HG03520 (cell line): ENCODE results near the gene PFDN4.

ENCODE experiments used
- ATAC-seq: cut with Tn5 transposase; IDR thresholded peaks from one replicate; pipeline ENCODE4 v1.9.1; 2021; ENCODE audit warnings: mild to moderate bottlenecking, moderate library complexity; ENCODE audit not compliant: unreplicated experiment

PFDN4 gene

DNA sequence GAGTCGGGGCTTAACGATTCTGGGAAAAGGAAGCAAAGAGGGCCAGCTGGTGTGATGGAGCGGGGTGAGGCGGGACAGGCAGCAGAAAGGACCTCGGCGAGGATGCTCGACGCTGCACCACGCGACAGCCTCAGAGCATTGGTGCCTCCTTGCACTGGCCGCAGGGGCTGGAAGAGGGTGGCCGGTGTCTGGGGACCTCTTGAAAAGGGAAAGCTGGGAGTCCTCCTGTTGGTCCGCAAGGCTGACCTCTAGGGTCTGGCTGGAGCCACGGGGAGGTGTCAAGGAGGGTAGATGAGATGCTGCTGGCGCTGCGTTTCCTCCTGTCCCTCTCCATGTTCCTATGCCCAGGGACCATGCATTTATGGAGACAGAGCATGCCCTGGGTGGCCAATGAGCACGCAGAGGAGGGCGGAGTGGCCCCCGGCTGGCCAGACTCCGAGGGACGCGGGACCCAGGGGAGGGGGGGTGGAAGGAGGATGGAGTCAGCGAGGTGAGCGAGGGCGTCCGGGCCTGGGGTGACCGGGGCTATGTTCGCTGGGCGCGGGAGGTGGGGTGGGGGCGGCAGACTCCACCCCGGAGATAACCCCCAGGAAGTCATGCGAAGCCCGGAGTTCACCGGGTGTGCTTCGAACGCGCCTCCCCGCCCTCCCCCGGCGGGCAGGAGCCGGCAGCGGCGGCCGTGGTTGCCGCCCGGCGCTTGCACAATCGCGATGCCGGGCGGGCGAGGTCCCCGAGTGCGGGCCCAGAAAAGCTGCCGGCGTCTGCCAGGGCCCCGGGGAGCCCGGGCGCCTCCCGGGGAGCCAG lies 34.0 kb upstream of the PFDN4 start, which contains the start of gene CYP24A1:
Gene CYP24A1 (minus strand): TSS at position 334 of the 804 bp plus-strand sequence. CDS start 407 bp downstream, outside the sequence.
- no peak for ATAC-seq

DNA sequence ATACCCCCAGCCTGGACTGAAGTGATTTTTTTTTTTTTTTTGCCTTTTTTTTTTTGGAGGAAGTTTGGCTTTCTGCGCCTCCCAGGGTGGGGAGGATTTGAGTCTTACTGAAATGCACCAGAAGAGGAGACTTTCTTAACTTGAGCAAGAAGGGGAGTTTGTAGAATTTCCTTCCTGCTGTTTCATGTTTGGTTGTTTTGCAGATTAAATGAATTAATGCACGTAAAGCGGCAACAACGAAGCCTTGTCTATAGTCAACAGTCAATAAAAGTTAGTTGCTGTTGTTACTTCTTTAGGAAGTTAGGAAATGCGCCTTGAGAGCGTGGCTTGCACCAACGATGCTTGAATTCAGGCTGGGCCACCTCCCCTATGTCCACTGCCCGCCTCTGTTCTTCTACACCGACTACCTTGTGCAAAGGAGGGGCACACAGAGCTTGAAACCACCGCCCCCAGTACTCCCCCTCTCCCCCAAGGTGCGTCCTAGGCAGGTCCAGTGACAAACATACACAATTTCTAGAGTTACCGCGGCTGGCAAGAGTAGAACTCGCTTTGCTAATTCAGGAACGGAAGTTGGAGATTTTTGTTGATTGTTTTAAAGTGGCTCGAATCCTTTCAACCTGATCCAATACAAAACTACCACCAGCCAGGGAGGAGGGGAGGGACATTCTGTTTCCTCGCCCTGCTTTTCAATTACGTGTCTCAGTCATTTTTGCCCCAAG lies 33.3 kb upstream of the PFDN4 start:
- no peak for ATAC-seq

DNA sequence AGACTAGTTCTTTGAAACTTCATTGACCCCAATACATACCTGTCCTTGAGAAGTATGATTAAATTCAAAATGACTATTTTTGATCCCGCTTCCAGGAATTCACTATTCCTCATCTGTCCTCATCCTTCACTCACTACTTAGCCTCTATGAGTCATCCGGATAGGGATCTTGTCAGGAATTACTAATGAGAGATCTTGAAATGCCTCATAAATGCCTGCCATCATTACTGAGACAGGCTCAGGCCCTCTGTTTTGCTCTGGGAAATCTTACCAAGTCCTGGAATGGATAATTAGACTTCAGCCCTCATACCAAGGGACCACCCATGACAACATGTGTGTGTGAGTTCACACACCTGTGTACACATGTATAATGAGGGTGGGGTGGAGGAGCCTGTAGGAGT lies 31.3 kb upstream of the PFDN4 start:
- no peak for ATAC-seq

DNA sequence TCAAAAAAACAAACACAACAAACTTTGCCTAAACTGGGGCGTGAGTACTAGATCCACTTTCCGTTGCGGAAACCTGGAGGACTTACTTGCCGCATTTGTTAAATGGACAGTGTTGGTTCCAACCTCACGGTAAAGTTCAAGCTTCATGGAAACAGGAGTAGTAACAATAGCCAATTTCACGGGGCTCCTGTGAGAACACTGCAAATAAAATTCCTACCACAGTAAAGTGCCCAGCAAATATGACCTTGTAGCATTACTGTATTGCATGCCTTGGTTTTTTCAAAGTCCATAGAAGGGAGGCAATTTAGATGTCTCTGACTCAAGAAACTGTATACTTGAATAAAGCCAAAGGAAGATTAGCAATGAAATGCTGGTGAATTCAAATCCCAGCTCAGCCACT lies 30.5 kb upstream of the PFDN4 start:
- ATAC-seq, result no peak

DNA sequence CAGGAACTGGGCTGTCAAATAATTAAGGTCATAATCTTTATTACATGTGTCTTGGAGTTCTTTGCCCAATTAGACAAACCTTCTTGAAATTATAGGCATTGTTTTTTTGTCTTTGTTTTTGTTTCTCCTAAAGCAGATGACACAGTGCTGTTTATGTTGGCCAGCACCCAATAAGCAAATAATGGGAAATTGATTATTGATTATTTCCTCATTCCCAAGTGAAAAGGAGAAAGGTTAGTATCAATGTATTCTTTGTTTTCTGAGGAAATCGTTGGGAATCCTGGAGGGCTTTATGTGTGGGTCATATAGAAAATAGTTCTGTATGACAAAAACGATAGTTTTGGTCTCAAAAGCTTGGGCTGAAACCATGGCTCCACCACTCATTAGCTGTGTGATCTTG lies 29.6 kb upstream of the PFDN4 start:
- no peak for ATAC-seq

DNA sequence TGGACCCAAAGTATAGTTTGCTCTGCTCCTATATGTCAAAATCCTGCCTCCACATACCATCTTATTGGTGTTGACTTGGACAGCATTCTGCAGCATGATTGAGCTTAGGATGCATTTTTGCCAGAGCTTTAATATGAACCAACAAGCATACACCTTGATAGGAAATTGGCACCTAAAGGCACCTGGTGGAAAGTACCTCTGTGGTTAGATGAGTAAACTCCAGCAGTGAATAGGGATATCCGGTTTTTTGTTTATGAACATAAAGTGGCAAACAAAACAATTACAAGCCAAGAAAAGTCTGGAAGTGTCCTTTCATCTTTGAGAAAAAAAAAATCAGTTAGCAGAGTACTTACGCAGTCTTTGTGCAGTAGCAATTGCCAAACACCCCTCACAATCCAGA lies 27.9 kb upstream of the PFDN4 start:
- ATAC-seq, result no peak

DNA sequence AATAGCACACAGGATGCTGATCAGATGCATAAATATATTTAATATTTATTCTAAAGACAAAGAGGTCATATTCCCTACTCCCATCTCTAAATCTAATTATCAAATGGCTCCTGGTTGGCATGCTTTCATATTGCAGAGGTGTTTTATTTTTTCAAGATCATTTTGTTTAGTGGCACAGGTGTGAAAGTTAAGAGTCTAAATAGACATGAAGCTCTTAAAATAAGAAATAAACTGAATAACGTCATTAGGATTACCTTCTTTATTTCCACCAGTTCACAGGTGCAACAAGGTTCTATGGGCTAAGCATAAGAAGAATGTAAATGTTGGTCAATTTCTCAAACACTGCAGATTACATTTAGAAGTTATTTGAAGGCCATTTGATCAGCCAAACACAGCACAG lies 27.0 kb upstream of the PFDN4 start:
- ATAC-seq, result no peak

DNA sequence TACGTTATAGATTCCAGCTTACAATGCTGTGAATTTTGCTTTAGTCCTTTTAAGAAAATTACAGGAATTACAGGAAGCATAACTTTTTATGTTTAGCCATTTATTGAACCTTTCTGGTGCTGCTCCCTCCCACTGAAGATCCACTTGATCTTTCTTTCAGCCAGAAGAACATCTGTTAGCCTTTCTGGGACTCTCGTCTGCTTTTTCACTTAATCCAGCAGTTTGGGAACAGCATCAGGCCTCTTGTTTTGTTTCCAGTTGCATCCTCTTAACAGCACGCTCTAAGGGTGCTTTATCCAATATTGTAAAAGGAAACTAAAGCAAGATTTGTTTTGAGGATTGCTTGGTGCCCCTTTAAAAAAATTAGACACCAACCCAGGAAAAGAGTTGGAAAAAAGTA lies 23.8 kb upstream of the PFDN4 start:
- no peak for ATAC-seq

DNA sequence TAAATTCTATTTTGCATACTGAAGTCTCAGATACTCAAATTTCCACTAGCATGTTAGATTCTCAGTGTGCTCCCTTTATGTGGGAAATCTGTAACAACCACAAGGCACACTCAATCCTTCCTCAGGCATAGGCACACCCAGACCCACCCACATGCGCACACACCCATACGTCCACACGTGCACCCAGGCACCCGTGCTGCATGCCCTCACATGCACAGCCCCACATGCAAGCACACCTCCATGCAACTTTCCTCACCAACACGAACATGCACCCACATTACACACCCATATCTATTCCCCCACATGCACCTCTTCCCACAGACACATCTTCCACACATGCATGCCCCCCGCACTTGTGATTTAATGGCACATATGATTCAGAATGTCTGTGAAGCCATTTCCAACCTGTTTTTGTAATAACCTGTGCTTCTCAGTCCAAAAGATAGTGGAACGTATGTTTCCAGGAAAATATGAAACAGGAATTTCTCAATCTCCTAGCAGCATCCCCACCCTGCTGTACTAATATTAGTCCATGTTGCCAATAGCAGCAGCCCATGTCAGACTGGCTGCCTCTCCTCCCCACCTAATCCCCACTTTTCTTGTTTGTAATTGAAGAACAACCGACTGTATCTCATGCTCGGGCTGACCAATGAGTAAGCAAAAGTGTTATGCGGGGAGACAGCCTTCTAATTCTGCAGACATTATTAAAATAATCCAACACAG lies 22.8 kb upstream of the PFDN4 start:
- no peak for ATAC-seq

DNA sequence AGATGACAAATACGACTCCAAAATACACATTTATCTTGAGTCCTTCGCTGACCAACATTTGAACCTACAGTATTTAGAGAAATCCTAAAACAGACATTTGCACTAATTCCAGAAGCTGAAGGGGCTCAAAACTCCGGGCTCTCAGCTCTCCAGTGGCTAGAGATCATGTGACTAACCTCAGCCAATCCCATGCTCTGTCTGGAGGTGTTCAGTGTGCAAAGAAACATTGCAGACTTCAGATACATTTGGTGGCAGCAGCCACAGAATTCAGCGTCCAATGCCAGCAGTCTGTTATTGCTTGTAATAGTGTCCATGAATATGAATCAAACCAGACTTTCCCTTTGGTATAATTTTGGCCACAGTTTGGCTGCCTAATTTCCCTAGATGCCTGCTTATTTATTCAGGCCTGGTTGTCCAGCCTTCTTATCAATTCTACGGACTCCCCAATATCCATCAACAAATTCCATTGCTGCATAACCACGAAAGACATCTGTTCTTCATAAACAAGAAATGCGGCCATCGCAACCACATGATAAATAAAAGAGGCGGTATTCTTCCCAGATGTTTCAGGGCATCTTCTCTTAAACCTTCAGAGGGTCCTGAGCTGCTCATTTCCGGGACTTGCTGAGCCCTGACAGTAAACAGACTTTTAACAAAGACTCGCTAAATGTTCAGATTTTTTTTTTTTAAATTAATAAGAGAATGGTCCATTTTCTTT lies 19.6 kb upstream of the PFDN4 start:
- no peak for ATAC-seq

DNA sequence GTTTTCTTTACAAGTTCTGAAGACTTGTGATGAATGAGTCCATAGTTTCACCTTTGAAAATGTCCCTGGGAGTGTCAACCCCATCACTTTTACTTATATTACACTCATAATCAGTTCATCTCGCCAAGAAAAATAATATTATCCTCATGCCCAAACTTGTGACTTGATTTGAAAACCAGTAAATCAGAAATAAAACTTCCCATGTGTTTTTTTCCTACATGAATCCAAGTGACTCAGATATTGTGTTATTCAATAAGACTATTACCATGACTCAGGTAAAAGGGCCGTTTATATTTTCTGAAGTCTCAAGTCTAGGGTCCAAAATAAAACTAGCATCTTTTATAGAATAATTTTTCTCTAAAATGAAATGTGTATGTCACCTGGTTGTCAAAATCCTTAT lies 18.3 kb upstream of the PFDN4 start:
- ATAC-seq, result no peak

DNA sequence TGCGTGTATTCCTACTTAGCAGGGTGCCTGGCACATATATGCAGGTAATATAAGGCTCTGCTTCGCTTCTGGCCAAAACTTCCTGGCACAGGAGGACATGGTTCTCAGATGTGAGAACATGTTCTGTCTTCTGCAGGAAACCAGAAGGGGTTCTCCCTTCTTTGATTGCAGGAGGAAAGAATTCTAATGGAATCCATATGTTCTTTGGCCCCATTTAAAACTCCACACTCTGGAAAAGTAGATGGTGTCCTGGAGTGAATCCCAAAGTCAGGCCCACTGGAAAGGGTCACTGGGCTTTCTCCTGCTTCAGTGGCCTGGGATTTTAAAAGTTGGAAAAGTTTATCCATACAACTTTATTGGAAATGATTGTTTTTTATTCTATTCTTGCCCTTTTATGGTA lies 17.7 kb upstream of the PFDN4 start:
- no peak for ATAC-seq

DNA sequence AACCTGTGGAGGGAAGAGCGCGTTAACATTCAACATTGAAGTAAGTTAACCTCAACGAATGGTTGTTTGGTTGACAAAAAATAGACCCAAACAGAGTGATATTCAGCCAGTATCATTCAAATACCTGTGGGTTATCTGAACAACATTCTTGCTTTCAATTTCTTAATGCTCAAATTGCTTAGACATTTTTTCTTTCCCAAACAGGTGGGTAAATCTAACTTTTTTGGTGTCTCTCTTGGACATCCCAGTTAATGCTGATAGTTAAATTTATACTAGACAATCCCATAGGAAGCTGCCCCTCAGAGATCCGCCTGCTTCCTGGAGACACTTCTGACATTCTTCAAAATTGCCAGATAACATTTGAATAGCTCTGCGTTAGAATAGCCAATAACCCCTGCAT lies 14.1 kb upstream of the PFDN4 start:
- ATAC-seq, result no peak

DNA sequence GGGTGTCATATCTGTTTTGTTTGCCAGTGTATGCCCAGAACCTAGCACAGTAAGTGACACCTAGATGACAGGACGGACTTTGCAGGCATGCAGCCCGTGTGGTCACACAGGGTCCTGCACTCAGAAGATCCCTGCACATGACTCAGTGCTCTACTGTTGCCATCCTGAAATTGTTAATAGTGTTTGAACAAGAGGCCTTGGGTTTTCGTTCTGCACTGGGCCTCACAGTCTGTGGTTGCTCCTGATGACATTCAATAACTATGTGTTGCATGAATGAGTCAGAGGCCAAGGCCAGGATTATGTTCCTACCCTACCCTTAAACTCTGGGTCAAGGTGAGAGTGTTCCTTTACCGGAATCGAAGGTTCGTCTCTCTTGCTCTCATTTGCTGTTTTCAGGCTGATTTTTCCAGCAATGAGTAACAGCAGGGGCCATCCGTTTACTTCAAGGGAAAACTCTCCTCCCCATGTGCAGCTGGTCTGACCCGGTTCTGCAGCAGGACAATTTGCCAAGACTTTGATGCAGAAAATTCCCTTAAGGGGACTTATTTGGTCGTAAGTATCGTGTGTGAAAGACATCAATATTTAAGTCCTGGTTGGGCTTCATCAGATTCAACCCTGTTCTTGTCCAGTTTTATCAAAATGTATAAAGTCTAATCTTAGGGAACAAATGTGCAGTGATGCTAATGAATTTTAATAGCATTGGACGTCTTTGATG lies 13.0 kb upstream of the PFDN4 start:
- ATAC-seq, result no peak

DNA sequence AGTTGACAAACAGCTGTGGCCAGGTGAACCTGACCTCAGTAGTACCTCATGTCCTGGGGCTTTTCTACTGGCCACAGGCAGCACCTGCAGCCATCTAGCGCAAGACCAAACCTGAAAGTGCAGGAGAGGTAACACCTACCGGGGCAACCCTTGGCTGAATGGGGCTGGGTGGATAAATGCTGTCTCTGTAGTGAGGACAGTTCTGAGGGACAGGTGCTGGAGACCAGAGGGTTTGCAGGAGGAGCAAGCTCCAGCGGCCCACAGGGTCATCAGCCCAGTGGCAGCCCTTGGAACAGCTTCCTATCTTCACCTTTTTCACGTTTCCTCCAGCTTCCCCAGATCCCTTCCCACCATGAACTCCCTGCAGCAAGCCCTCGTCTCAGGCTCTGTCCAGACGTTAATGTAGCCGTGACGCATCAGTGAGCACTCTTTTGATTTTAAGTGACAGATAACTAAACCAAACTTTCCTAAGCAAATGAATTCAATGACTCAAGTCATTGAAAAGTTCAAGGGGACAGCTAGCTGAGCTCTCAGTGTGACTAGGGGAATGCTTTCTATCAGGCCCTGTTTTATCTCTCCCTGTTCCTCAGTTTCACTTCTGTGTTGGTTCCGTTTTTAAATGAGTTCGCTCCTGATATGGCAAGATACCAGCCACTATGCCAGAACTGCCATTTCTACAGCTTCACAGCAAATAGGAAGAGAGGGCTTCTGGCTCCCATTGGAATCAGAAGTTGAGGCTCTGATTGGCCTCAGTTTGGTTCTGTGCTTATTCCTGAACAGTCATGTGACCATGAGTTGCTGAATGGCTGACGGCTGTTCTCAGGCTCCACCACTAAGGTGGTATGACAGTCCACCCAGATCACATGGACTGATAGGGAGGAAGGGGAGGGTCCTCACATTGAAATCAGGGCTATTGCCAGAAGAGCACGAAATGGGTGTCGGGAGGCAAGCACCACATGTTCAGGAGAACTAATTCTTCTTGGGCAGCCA lies 12.1 kb upstream of the PFDN4 start:
- ATAC-seq, result no peak

DNA sequence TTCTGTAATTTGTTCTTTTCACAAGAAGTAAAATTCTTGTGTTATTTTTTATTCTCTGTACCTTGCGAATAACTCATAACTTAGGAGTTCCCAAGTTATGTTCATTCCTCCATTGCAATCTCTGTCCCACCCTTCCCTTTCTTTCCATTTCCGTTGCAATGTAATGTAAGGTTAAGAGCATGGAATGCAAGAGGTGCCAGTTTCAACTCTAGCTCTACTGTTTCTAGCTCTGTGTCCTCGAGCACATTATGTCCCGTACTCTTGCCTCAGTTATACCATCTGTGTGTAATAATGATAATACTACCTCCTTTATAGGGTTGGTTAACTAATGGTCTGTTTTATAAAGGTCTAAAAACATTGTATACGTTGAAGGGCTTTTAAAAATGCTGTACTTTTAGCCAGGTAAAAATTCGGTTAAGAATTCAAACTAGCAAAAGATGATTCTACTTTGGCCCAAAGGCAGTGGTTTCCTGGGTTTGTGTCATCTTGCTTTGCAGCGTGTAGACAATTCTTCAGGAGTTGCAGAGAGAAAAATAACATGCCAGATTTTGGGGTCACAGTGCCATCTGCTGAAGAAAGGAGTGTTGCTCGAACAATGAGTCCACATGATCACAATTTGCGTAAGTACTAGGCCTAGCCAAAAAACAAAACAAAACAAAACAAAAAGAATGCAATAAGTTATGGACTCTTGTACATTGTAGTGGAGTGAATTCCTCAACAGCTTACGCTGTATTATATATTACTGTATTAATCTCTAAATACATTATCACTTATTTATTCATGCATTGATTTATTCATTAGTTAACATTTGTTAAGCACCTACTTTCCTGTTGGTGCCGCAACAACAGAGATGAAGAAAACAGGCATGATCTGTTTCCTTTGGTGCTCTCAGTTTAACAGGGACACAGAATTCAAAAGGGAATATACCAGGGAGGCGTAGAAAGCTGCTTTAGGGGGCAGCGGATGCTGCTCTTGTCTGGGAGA lies 10.0 kb upstream of the PFDN4 start:
- ATAC-seq, result no peak

DNA sequence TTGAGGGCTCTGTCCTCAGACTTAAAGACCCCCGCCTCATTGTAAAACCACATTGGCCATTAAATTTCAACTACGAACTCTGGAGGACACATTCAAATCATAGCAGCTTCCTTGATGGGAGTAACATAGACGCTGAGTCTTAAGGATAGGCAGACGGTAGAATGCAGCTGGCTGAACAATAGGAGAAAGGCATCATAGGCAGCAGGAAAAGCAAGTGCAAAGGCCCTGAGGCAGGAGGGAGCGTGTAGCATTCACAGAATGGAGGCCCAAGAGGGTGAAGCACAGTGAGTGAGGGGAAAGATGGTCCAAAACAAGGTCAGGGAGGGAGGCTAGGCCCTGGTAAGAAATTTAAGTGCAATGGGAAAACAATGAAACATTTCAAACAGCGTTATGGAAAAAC lies 8.6 kb upstream of the PFDN4 start:
- ATAC-seq, result no peak

DNA sequence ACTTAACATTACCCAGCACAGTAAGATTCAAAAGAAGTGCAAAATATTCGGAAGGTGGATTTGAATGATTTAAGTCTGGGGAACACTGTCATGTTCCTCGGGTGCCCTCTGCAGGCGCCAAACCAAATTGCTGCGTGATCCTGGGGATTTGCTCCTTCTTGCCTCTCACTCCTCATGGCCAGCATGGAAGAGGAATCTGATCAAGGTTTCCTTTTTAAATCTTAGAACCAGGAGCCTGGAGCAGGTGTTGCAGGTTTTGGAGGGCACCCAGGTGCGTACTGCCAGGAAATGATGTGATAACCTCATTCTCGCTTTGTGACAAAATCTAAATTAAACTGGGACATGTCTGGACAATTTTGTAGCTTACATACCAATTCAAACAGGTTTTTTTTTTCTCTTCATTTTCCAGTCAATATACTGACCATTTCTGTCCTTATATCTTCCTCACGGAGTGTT lies 8.1 kb upstream of the PFDN4 start:
- no peak for ATAC-seq
